DMS79 (cell line): ENCODE results near the gene EXOC6B.
"Not testable (repeated sequence)": the region's sequence is repeated elsewhere in the genome, so short reads cannot be mapped to it uniquely, and the experiment has no call there.

Source experiments
- DNase-seq: peaks from one replicate; lab custom pipeline; 2025; lab: John Stamatoyannopoulos, UW

The EXOC6B gene

DNA sequence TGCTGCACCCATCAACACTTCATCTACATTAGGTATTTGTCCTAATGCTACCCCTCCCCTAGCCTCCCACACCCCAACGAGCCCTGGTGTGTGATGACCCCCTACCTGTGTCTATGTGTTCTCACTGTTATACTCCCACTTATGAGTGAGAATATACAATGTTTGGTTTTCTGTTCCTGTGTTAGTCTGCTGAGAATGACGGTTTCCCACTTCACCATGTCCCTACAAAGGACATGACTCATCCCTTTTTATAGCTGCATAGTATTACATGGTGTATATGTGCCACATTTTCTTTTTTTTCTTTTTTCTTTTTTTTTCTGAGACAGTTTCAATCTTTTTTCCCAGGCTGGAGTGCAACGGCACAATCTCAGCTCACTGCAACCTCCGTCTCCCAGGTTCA lies 394.1 kb downstream of the EXOC6B start:
- DNase-seq: no peak

- no peak for DNase-seq
Measured at GRCh38 chr2:72427022-72427861, 398.6 kb downstream of the EXOC6B start.

- DNase-seq: no peak
Measured at GRCh38 chr2:72425996-72426395, 399.8 kb downstream of the EXOC6B start.

- DNase-seq: no peak
Measured at GRCh38 chr2:72423756-72424155, 402.1 kb downstream of the EXOC6B start.

- not testable (repeated sequence) for DNase-seq
Measured at GRCh38 chr2:72421771-72422379, 404.0 kb downstream of the EXOC6B start.

DNA sequence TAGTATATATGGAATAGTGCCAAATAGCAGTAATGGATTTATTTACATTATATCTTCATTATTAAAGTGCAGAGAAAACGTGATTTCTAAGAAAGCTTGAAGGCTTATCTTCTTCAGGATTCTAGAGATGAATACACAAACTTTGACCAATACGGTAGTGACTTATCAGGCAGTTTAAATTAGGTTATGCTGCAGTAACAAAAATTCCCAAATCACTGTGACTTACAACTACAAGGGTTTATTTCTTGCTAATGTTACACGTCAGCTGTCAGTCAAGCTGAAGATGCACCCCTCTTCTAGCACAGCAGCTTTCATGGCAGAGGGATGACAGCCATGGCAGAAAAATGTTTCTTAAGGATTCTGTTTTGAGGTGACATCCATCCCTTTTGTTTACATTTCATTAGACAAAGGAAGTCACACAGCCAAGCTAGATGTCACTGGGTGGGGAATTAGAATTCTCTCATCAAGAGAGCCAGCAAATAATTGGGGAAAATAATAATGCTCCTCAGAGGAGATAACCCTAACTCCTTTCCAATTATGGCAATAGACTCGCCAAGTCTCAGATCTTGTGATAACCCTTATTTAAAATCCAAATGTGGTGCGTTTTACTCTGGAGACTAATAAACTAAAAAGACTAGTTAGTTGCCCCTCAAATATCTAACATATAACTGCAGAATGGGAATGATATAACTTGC lies 409.9 kb downstream of the EXOC6B start:
- no peak for DNase-seq

GRCh38 chr2:72415241-72415661 lies 410.6 kb downstream of the EXOC6B start:
- DNase-seq: no peak

- DNase-seq: peak; percentile 73
Measured at GRCh38 chr2:72414137-72414760, 411.6 kb downstream of the EXOC6B start.

DNA sequence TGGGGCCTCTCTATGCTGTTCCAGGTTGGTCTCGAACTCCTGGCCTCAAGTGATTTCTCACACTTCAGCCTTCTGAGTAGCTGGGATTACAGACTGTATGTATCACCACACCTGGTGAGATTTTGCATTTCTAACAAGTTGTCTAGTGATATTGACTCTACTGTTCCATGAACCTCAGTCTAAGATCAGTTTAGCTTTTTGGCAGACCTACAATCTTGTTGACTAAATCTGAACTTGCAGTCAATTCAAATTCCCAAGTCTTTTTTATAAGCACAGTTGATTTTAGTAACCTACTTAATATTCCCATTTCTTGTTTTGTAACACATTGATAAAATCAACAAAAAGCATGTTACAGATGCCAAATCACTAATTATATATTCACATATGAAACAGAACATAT lies 412.1 kb downstream of the EXOC6B start:
- DNase-seq: no peak

DNA sequence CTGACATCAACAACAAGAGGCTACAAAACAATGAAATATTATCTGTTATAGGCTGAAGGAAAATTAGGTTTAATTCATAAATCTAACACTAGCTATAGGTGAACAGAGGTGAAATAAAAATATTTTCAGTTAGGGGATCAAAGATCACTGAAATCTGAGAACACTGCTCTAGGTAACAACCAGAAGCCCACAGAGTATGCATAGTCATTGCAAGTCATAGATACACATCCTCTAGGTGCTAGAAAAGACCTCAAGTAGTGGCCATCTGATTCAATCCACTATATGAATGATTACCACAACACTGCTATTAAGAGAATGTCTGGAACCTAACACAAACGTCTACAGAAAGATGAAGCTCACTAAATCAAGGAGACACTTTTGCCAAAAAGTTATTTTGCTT lies 413.6 kb downstream of the EXOC6B start:
- DNase-seq: no peak

DNA sequence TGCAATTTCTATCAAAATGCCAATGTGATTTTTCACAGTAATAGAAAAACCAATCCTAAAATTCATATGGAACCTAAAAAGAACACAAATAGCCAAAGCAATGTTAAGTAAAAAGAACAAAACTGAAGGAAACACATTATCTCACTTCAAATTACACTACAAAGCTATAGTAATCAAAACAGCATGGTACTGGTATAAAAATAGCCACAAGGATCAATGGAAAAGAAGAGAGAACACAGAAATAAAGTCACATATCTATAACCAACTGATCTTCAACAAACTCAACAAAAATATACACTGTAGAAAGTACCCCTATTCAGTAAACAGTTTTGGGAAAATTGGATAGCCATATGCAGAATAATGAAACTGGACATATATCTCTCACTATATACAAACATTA lies 426.0 kb downstream of the EXOC6B start:
- DNase-seq: no peak

GRCh38 chr2:72395096-72395495 lies 430.7 kb downstream of the EXOC6B start:
- DNase-seq: peak; percentile 74

GRCh38 chr2:72394541-72395070 lies 431.2 kb downstream of the EXOC6B start:
- DNase-seq: peak; percentile 64

DNA sequence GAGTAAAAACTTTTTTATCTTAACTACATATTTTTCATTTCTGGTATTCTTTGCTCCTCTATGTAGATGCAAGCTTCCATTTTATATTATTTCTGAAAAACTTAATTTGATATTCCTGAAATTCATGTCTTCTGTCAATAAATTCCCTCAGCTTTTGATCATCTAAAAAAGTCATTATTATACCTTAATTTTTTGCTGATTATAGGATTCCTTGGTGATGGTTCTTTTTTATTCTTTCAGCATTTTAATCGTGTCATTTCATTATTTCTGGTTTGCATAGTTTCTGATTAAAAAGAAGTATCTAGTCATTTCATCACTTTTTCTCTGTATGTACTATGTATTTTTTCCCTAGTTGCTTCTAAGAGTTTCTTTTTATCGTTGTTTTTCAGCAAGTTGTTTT lies 436.4 kb downstream of the EXOC6B start:
- no peak for DNase-seq

DNA sequence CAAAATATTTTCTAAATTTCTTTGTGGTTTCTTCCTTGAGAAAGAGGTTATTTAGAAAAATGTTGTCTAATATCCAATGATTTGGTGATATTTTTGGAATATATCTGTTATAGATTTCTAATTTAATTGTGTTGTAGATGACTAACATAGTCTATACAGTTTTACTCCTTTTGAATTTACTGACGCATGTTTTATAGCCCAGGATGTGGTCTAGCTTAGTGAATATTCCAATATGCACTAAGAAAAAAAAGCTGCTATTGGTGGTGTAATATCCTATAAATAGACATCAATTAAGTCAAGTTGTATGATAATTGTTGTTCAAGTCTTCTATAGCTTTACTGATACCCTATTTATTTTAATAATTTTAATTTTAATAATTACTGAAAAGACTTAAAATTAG lies 437.6 kb downstream of the EXOC6B start:
- DNase-seq: no peak

DNA sequence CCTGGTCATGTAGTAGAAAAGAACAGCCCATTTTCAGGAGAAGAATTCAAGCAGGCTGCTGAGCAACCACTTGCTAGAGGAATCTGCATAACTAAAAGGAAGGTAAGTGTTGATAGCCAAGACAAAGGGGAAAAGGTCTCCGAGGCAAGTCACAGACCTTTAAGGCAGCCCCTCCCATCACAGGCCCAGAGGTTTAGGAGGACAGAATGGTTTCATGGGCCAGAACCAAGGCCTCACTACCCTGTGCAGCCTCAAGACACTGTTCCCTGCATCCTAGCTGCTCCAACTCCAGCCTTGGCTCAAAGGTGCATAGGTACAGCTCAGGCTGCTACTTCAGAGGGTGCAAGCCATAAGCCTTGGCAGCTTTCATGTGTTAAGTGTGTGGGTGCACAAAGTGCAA lies 439.5 kb downstream of the EXOC6B start:
- DNase-seq: no peak

- DNase-seq: no peak
Measured at GRCh38 chr2:72378753-72379348, 447.0 kb downstream of the EXOC6B start.

- DNase-seq: no peak
Measured at GRCh38 chr2:72367530-72368225, 458.2 kb downstream of the EXOC6B start.

DNA sequence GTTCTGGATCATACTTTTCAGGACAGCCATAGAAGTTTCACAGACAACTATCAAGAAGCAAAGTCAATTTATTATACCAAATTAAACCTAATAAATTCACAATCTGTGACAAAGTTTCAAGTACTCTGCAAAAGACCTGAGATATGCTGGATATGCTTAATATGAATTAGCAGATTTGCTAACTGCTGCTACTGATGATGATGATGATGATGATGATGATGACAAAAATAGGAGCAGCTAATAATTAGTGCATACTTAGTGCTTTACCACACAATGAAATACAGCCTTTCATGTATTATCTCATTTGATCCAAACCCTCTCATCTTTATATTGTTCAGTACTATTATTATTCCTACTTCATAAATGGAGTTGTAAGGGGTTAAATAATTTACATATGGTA lies 462.4 kb downstream of the EXOC6B start:
- DNase-seq: no peak

- DNase-seq: no peak
Measured at GRCh38 chr2:72362733-72363132, 463.1 kb downstream of the EXOC6B start.

DNA sequence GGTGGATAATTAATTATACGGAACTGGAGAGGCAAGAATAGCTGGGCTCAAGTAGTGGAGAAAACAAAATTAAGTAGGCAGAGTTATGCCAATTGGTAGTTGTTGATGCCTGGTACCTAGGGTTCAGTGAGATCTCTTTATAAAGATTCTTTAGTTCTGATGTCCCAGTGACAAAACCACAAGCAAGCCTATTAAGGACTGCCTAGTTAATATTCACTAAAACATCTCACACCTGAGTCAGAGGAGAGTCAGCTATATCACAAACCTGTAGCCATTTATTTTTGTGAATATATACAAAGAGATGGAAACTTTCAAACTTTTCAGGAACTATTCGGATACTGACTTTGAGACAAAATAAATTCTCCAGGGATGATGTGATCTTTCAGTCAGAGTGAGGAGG lies 464.3 kb downstream of the EXOC6B start:
- no peak for DNase-seq
